HG03342 (cell line): ENCODE data around the gene CTNND1.

ENCODE experiments used
- ATAC-seq: cut with Tn5 transposase; IDR thresholded peaks from one replicate; pipeline ENCODE4 v1.9.1; 2021; ENCODE audit warnings: mild to moderate bottlenecking, moderate library complexity; ENCODE audit not compliant: unreplicated experiment

The CTNND1 gene

DNA sequence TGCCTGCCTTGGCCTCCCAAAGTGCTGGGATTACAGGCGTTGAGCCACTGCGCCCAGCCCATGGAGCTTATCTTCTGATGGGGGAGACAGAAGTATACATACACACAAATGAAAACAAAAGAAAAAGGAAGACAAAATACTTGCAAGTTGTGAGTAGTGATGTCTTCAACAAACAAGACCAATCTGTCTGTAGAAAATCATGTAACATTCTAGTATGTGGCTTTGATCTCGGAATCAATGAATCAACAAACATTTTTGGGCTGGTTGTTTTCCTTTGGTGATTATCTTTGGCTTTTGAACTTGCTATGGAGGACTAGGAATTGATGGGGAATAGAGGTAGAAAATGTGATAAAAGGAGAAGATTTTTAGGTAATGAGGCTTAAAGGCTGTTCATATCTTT is 3.4 kb upstream of the CTNND1 start:
- ATAC-seq: no peak

DNA sequence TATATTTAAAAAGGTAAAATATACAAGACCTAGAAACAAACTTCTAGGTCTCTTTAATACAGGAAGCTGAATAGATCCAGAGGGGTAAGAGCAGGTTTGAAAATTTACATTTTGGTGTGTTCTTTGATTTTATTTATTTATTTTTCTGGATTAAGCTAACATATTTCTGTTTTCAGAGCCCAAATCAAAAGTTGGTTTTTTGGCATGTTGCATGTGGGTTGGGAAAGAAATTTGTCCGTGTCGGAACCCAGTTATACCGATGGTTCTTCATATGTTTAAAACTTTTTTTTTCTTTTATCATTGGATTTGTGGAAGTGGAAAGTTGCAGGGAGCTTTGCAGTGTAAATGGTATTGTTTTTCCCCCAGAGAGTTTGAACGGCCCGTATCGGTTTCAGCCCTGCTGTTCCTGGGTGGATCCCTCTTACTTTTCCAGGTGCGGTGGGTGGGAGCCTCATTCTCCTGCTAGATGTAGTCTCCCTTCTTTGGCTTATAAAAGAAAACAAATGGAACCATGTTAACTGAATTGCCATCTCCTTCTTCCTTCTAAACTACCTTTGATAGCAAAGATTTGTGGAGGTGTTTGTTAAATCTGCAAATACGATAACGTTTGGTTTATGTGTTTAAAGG is 746 bp downstream of the CTNND1 start:
- ATAC-seq: no peak

DNA sequence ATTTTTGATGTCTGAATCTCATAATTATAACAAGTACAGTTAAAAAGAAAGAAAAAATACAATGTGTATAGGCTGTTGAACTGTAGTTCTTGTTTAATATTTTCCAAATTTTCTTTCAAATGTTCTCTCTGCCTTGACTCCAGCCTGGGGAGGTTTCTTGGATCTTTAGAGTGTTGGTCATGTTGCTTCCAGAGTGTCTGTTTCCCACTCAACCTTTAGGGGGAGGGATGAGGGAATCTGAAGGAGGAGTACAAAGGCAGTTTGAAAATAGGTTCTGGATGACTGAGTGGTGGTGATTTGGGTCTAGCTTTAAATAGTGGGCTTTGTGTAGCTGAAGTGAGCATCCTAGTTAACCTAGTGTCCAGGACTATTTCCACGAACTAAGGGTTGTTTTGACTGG is 2.0 kb downstream of the CTNND1 start:
- no peak for ATAC-seq

DNA sequence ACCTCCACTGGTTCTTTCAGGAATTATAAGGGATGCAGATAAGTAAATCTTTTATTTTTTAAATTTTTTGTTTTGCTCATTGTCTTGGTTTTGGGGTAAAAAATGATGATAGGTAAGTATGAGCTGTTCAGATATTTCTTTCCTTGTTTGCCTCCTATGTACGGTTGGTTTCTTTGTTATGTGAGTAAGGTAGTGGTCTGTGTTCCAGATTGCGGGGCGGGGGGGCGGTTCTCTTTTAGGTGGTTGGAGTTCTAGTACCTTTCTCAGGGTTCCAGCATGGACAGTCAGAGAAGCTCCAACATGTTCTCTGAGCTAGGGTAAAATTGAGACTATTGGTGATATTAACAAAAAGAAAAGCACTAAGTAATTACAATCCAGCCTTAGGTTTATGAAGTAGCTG is 2.4 kb downstream of the CTNND1 start:
- no peak for ATAC-seq

DNA sequence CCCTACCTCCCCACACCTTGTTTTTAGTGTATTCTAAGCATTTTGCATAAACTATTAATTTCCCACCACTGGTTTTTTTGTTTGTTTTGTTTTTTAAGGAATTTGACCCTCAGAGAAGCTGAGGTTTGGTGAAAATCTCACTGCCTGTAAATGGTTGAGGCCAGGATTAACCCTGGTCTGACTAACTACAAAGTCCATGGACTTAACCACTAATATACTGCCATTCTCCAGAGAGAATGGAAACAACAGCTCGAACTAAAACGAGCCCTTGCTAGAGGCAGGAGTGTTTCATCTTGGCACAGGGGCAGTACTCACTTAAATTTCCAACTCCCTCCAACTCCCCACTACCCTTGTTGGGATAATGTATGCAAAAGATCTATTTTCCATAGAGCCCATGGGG is 3.0 kb downstream of the CTNND1 start:
- no peak for ATAC-seq

DNA sequence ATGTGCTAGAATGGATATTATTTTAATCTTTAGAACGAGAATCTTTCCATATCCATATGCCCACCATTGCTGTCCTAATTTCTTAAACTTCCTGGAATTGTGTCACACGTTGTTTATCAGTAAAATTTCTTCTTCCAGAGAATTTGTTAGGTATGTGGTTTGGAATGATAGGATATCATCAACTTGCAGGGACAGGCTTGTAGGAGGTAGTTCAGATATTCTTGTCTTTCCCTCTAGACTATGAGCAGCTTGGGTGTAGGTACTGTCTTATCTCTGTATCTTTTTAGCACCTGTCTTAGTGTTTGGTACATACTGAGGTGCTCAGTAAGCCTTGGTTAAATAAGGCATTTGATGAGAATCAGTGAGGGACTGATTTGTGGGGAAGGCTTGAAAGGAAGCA is 3.4 kb downstream of the CTNND1 start:
- ATAC-seq: no peak

DNA sequence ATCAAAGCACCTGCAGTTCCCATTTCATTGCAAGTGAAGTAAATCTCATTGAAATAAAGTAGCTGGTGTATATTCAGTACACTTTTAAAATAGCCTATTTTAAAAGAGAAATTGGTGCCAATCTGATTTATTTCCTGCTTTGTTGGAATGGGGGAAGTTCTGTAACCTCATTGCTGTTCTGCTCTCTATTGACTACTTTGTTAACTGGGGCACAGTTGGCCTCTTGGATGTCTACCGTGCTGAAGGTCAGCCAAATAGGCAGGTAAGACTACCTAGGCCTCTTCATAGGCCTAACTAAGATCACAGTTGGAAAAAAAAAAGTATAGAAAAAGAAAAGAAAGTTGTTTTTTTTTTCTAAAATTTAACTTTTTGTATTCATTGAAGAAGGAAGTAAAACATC is 9.2 kb downstream of the CTNND1 start:
- no peak for ATAC-seq

DNA sequence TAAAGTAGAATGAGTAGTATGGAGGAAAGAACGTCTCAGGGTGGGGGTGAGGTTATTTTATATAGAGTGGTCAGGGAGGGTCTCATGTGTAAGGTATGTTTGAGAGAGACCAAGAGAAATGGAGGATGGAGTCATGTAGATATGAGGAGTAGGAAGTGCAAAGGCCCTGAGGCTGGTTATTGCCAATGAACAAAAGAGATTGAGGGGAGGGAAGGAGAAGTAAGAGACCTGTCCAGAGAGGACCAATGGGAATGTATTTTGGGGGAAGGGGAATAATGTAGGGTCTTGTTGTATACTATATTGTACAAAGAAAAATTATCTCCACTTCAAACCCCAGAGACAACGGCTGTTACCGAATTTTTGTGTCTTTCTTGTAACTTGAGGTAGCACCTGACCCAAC is 9.8 kb downstream of the CTNND1 start:
- ATAC-seq: no peak

DNA sequence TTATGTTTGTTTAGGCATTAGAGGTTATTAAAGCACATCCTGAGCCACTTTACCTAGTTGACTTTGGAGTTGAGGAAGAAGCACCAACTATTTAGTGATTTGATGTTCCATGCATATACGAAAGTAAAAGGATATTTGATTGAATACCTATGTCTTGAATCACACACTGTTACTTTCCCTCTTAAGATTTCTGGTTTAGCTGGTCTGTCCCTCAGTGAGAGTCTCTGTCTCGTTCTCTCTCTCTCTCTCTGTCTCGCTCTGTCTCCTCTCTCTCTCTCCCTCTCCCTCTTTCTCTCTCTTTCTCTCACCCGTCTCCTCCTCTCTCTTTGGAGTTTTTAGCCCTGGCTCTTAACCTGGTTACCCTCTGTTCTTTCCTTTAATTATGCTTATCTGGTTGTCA is 11.0 kb downstream of the CTNND1 start:
- no peak for ATAC-seq

DNA sequence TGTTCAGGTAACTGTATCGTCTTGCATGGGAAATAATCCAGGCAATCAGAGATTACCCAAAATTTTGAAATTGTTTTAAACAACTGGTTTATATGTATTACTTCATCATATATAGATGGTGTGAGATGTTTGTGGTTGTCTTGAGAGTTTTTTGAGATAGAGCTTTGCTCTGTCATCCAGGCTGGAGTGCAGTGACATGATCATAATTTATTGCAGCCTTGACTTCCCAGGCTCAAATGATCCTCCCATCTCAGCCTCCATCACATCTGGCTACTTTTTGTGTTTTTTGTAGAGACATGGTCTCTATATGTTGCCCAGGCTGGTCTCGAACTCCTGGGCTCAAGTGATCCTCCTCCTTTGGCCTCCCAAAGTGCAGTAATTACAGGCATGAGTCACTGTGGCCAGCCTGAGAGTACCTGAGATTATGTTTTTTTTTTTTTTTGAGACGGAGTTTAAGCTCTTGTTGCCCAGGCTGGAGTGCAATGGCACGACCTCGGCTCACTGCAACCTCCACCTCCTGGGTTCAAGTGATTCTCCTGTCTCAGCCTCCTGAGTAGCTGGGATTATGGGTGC is 11.5 kb downstream of the CTNND1 start:
- ATAC-seq: no peak

DNA sequence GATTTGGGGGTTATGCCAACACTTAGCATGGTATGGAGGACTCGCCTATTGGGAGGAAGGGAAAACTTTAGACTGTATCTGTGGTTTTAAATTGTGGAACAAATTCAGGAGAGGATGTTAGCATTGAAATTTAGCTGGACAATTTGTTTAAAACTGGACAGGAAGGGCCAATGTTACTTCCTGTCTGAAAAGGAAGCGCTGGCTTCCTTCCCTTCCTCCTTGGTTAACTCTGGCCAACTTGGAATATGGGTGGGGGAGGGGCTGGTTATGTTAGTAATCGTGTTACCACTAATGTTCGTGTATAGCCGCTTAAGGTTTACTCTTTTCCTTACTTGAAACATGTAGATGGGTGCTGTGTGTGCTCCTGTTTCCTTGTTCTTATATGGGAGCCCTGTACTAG is 13.9 kb downstream of the CTNND1 start:
- ATAC-seq: no peak

DNA sequence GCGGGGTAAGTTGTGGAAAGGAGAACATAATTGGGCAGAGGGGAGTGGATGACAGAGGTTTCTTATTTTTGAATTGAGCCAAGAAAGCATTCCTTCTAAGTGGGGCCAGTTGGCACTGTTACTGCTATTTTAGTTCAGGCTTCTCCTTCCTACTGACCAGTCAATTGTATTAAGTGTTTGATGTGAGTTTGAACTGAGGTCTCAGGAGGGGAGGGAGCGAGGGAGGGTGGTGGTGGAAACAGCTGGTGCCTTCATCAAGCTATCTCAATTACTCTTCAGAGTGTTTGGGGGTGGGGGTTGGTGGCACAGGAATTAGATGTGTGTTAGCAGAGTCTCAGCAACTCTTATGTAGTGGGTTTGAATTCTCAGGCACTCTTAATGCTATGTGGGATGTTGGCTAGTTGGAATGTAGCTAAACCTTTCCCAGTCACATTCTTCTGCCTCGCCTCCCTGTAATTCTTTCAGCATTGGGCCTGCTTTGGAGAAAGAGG is 14.5 kb downstream of the CTNND1 start:
- no peak for ATAC-seq

DNA sequence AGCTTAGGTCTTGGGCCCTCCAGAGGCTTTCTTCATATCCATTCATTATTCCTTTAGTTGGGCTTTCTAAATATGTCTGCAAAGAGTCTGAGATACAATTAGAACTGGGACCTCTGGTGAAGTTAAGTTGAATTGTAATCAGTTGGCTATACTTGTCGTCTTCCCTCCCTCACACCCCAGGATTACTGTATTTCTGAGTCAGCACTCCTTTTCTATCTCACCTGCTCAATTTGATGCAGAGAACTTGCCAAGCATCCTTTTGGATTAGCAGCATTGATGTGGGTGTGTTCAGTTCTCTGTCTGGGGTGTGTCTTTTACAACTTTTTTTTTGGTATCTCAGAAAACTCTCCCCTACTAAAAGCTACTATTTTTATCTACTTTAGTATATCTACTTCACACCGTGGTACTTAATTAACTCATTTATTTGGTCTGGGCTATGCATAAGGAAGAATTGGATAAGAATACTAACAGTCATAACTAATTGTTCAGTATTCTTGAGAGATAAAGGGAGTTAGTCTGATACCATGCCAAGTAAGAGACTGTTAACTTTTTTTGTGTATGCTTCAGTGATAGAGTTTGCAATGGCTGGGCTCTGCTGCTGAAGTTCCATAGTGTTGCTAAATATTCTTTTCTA is 15.1 kb downstream of the CTNND1 start:
- ATAC-seq: no peak

DNA sequence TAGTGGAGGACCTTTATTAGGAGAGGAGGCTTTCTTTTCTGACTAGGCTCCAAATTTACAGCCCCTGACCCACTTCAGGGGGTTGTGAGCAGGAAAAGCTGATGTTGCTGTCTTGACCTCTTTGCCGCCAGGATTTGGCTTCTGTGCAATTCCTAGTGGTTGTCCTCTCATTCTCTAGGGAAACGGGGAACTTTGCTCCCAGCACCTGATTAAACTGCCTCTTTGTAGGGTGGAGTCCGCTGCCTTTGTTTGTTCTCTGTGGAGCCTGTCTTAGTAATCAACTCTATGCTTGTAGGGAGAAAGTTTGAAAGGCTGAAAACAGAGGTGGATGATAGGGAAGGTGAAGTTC is 16.3 kb downstream of the CTNND1 start:
- ATAC-seq: no peak

DNA sequence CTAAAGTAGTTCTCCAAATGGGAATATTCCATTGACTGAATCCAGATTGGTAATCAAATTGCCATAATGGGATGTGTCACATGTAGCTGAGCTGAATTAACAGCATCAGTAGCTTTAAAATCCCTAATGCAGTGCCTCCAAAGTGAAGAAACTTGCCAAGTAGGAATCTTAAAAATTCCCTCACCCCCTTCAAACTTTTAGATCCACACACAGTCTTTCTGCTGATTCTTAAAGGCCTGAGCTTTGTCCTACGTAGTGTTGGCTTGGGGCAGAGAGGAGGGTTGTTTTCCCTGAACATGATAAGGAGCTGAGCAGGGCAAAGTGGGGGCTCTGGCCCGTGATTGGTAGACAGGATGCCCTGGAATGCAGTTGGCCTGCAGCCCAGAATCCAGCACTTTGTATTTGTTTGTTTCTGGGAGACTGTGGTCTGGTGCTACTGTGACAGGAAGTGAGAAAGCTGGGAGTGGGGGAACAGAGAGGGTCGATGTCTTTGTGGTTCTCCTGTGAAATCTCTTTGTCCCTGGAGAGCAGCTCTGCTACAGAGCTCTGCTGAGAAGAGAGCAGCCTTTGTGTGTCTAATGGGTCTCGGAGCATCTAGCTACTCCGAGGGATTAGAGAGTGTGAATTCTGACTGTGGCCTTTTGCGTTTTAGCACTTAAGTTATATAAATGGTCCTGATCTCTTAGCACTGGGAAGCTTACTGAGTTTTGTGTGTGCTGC is 16.9 kb downstream of the CTNND1 start:
- no peak for ATAC-seq

DNA sequence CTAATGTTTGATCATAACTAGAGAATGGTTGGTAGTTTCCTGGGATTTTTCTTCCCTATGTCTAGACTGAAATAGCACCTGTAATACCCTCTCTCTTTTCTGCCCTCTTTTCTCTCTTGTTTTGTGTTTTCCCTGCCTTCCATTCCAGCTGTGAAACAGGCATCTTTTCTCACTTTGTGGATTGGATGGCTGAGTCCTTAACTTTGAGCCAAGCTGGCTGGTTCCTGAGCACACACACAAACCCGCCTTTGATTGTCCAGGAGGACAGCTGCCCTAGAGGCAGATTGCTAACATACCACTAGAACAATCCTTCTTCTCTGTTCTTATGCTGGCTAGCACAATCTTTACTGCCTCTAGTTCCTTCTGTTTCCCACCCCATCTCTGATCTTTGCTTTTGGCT is 17.7 kb downstream of the CTNND1 start:
- no peak for ATAC-seq

DNA sequence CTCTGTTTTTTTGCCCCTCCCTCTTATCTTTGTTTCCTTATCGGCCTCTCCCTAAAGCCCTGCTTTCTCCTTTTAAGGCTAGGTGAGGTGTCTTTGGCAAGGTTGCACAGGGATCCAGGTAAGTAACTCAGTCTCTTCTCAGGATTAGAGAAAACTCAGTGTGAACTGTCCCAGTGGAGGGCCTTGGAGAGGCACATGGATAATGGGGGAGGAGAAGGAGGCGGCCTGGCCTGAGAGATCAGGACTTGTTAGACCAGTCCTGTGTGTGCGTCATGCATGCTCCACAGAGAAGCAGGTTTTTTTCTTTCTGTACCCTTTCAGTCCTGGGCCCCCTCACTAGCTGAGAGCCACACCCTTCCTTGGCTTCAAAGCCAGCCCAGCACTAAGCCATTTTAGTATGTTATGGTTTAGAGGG is 19.9 kb downstream of the CTNND1 start:
- ATAC-seq: no peak

DNA sequence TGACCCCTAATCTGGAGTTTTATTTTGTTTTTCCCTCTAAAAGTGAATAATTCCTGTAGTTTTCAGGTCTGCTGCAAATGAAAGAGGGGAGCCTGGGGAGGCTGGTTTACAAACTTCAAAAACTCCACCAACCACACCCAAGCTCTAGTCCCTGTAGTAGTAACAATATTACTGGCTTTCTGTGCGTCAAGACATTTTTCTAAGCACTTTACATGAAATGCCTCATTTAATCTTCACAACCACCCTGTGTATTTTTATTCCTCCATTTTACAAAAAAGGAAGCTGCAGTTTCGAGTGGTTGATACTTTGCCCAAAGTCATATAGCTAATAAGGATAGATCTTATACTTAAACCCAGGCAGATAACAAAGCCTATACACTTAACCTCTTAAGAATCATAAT is 23.5 kb downstream of the CTNND1 start:
- ATAC-seq: peak; percentile 41

DNA sequence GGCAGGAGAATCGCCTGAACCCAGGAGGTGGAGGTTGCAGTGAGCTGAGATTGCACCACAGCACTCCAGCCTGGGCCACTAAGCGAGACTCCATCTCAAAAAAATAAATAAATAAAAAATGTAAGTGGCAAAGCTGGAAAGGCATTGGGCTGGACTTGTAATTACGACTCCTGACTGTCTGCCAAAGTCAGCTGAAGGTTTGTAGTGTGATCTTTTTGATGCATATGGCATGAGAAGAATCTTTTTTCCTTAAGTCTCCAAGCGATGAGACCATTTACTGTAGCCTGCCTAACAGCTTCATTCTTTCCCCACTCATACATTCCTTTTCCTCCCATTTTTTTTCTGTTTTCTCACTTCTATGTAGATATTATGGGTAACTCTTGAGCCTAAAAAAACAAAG is 24.8 kb downstream of the CTNND1 start:
- ATAC-seq: no peak

DNA sequence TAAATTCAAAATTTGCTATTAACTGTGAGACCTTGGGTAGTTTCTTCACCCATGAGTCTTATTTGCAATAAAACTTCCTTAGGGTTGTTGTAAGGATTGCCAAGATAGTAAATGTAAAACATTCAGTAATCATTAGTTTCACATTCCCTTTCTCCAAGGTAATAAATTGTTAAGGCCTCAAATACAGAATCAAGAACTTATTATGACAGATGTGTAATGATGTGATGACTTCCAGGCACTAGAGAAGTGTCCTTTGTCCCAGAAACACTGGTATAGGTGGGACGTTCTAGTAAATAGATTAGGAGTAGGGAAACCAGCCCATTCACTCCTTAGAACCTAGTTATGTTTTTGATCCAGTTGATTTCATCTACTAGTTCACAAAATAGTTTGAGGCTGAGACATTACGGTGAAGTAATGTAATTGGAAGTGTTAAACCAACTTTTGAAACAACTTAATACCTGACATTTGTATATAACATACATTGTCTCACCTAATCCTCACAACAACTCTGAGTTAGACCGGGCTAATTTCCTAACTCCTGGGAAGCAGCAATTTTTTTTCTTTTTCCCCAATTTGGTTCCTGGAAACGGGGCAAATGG is 25.5 kb downstream of the CTNND1 start:
- no peak for ATAC-seq

DNA sequence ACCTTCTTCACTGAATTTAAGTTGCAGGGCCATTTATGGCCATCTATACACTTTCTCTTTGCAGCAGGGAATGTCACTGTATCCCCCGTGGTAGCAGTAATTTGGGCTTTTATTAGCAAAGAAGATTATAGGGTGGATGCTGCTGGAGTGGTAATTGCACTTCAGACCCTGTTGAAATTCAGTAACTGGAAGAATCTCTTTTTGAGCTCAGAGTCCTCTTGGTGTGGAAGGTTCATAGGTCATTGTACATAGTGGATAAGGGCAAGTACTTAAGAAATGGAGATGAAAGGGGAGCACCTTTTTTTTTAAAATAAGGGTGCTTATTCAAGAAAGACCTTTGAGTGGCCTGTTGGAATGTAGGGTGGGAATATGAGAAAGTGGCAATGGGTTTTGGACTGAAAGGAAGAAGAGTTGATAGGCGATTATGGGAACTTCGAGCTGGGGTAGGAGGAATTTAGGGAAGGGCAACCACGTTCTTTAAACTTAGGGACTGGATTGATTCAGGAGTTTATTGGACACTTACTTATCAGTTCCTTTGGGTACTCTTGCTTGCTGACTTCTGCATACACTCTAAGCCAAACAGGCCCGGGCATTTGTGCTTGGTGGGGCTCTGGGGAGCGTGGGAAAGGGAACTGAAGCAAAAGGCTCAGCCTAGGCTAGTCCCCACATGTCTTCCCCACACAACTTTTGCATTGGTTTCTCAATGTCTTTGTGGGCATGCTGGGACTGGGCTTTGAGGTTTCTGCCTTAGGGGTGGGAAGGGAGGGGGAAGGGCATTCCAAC is 26.5 kb downstream of the CTNND1 start:
- no peak for ATAC-seq
